Epithelial cell of prostate (primary cell): ENCODE measurements around the gene COL24A1.

Experiments
- DNase-seq: peaks from one replicate; pipeline ENCODE4 v3.0.0-alpha.2; 2011; ENCODE audit warnings: low read depth, low spot score
- H3K27ac ChIP-seq: fragments of 450-650 bp; 2 replicates; pipeline ENCODE4 v1.5.1; 2017; ENCODE audit warnings: mild to moderate bottlenecking

COL24A1 gene

GRCh38 chr1:85708829-85709227, 447.7 kb downstream of the COL24A1 start:
- DNase-seq: no peak
- peak overlapping the region; percentile 64 for H3K27ac ChIP-seq

DNA sequence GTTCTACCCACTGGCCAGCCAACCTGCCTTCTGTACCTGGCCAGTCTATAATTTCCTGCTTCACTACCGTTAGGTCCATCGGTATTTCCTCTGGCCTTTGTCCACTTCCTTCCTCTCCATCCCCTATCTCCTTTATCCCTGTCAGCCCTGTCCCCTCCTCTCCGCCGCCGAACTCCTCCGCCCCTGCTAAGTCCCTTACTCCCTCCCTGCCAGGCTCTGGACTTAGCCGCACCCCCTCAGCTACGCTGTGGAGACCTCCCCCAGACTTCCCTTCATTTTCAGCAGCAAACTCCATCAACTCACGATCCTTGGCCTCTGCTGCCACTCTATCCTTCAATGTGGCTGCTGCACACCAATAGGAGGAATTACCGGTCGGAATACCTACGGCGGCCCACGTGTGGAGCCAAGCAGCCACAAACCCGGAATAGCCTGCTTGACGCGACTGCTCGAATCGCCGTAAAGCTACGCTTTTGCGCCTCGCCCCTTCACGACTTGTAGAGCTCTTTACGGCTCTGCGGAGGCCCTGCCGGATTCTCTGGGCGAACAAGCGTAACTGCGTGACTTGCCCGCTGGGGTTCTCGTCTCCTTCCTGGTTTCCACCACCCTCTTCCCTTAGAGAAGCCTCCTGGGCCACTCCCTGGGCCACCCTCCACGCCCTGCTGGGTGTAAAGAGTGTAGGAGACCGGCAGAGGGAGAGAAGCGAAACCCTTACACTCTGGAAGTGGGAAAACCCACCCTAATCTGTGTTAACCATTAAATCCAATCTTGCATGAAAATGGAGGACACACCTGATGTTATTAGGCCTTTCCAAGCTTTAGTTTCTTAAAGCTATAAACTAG, 448.4 kb downstream of the COL24A1 start, which contains the start of gene ZNHIT6:
ZNHIT6 (minus strand) TSS at position 444 of the 839 bp plus-strand sequence; CDS start at position 295, 149 bp downstream.
- peak within 1 kb of the TSS; percentile 64 for H3K27ac ChIP-seq
- peak; percentile 97 for DNase-seq

- H3K27ac ChIP-seq: peak overlapping the region; percentile 64
- DNase-seq: no peak
These were observed 449.1 kb downstream of the COL24A1 start for GRCh38 chr1:85707267-85707989.

DNA sequence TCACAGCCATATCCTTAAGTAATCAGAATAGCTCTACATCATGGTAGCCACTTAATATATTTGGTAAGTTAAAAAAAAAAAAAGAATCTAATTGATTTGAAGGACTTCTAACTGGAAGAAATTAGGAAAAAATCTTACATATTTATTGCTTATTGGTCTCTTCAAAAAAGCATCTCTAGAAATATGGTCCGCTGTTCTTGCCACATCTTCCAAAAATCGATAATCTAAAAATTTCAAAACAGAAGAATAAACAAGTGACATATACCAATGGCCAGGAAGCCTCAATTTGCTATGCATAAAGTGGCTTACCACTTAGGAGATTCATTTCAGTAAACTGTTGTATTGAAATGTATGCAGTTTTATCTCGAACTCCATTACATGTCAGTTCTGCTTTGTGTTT, 450.6 kb downstream of the COL24A1 start:
- no peak for DNase-seq
- no peak overlapping the region for H3K27ac ChIP-seq

DNA sequence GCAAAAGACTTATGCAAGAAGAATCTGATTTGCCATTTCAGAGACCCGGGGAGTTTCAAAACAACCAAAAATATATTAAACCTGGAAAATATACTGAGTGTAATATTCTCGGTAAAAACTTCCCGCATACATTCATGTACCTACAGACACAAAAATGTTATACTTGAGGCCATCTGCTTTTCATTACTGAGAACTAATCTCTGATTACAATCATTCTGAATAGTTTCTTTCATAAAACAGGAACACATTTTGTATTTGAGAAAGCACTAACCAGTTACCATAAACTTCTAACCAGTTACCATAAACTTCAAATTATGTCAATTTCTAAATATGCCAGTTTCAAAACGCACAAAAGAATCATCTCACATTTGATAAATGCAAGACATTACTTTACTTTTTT, 456.1 kb downstream of the COL24A1 start:
- no peak overlapping the region for H3K27ac ChIP-seq
- no peak for DNase-seq

GRCh38 chr1:85697895-85698294, 458.7 kb downstream of the COL24A1 start:
- no peak overlapping the region for H3K27ac ChIP-seq
- no peak for DNase-seq

DNA sequence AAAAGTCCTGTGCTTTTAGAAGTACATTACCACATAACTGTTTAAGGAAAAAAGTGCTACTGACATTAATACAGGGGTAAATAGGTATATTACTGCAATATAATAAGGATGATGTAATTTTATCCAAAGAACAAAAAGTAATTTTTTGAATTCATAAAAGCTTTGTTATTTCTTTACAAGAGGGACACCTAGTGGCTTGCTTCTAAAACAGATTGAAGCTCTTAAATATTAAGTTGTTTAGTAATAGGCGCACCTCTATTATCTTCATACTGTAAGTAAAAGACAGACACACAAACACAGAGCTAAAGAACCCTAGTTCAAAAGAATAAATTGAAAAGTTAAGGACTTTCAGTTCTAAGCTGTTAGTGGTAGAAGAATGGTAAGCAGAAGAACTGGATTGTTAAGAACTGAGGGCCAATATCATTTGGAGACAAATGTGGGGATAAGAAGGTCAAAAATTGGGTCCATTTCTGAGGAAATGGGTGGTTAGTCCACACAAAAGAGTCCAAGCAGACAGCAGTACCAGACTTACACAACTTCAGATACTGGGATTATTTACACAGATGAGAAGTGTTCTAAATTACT, 463.8 kb downstream of the COL24A1 start:
- H3K27ac ChIP-seq: peak overlapping the region; percentile 7
- peak; percentile 2 for DNase-seq

DNA sequence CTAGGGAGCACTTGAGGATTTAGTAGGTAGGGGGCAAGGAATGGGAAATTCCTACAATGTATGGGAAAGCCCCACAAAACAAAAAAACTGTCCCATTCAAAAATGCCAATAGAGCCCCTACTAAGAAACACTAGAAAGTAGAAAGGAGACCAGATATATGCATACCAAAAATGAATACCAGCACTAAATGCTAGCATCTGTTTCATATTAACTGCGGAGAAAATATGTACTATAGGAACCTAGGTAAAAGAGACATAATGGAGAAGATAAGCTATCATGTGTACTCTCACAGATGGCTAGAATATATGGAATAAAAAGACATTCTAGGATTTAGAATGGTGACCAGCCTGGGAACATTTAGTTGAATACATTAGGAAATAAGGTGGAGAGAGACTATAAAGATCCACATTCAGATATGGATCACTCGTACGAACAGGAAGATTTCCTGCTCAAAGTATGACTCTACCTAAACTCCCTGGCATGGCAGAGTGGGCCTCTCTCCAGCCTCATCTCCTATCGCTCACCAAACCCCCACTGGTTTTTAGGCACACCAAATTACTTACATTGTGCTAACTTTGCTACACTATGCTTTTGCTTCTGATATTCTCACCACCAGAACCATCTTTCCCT, 466.7 kb downstream of the COL24A1 start:
- no peak for DNase-seq
- H3K27ac ChIP-seq: no peak overlapping the region

- H3K27ac ChIP-seq: no peak overlapping the region
- DNase-seq: no peak
These were observed 473.1 kb downstream of the COL24A1 start for GRCh38 chr1:85683292-85684025.

DNA sequence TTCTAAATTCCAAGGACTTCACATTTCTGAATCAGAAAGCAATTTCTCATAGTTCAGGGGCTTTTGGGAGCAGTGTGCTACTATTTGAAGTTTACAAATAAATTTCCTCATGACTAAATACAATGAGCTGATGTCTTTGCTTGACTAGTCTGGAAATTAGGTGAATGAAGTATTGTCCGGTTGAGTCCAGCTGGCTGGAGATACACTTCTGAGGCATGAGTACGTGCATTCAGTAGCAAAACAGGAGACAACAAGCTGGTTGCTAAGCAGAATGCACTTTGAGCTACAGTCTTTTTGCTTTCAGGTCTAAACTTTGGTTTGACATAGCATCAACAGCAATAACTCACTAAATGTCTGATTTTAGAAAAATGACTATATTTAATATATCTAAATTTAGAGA, 475.5 kb downstream of the COL24A1 start:
- H3K27ac ChIP-seq: no peak overlapping the region
- no peak for DNase-seq
